Testis (tissue), 2 donors: ENCODE results near the gene EXOSC1.

Experiments
- POLR2A ChIP-seq: fragments of 450-650 bp; IDR thresholded peaks from one replicate; pipeline ENCODE4 v1.6.1; 2017; ENCODE audit warnings: antibody characterized with exemption, mild to moderate bottlenecking, moderate library complexity
- TF ChIP-seq, protein P1 (sequence below), 3 experiments: fragments of 450-650 bp in 2 of 3; fragments of 200-600 bp in 1 of 3; sonication (generic) in 1 of 3; IDR thresholded peaks; one replicate each; pipeline ENCODE4 v1.5.1; 2016 to 2019; ENCODE audit warnings: antibody characterized with exemption in 3 of 3, mild to moderate bottlenecking in 2 of 3, moderate library complexity in 1 of 3

DNA sequence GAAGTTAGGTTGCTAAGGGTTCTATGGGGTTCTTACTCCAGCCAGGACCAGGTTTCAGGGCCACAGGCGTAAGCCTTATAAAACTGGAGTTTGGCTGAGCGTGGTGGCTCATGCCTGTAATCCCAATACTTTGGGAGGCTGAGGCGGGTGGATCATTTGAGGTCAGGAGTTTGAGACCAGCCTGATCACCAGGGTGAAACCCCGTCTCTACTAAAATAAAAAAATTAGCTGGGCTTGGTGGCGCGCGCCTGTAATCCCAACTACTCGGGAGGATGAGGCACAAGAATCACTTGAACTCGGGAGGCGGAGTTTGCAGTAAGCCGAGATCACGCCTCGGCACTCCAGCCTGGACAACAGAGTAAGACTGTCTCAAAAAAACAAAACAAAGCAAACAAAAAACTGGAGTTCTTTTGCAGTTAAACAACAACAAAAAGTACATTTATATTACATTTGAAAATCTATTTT lies 44.3 kb downstream of the EXOSC1 start:
- TF ChIP-seq, protein P1, sequence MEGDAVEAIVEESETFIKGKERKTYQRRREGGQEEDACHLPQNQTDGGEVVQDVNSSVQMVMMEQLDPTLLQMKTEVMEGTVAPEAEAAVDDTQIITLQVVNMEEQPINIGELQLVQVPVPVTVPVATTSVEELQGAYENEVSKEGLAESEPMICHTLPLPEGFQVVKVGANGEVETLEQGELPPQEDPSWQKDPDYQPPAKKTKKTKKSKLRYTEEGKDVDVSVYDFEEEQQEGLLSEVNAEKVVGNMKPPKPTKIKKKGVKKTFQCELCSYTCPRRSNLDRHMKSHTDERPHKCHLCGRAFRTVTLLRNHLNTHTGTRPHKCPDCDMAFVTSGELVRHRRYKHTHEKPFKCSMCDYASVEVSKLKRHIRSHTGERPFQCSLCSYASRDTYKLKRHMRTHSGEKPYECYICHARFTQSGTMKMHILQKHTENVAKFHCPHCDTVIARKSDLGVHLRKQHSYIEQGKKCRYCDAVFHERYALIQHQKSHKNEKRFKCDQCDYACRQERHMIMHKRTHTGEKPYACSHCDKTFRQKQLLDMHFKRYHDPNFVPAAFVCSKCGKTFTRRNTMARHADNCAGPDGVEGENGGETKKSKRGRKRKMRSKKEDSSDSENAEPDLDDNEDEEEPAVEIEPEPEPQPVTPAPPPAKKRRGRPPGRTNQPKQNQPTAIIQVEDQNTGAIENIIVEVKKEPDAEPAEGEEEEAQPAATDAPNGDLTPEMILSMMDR (IDR thresholded peaks at IDR 0.05): no peak
- no peak for TF ChIP-seq POLR2A
